CD1c-positive myeloid dendritic cell (primary cell): ENCODE results near the gene BNIPL.
A peak's percentile ranks its signal among the peaks of the same experiment; 100 is the strongest.

ENCODE experiments used
- DNase-seq: peaks from one replicate; pipeline ENCODE4 v3.0.0-alpha.2; 2016; ENCODE audit errors: extremely low spot score

Gene BNIPL

DNA sequence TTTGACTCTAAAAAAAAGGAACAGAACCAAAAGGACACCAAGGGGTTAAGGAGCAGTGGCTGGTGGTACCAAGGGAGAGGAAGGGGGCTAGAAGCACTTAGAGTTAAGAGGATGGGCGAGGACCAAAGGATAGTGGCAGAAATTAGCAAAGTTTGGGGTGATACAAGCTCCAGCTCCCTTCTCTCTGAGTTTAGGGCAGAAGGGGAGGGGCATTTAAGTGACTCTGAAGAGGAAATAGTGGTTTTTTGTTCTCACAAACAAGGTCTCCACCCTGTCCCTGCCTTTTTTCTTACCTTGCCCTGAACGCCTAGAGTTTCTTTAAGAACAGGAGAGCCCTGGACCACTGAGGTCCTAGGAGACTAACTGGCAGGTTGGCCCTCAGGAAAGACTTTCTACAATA, 19.8 kb downstream of the BNIPL start:
- peak; percentile 24 for DNase-seq

- DNase-seq: no peak
Observed at GRCh38 chr1:151058692-151059091, 22.3 kb downstream of the BNIPL start.

DNA sequence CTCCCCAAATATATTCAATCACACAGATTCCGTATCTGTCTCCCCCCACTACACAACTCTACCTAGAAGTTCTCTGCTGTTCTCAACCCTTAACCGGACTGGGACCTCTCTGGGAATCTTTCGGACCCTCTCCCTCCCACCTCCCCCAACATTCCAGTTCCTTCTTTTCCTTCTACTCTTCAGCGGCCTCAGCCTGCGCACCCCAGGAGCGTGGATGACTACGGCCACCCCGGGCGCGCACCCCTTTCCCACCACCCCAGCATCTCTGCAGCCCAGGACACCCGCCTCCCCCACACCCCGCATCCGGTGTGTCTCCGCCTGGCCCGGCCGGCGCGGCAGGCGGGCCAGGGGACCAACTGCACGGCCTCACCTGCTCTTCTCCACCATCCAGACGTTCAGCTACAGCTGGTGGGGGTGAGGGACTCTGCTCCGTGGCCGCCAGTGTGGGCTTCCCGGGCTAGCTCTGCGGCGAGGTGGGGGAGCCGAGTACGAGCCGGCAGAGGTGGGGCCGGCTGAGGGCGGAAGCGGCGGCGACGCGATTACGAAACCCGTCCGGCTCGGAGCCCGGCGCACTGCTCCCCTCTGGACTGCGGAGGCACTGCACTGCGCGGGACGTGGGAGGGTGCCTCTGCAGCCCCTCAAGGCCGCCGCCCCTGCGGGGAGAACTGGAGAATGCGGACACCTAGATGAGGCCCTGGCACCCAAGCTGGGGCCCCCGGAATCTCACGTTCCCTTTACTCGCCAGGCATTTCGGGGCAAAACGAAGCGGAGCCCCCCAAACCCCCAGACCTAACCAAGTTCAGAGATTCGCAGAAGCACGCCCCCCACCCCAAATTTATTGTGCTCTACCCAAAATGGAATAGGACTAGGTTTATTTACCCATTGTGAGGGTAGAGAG, 23.0 kb downstream of the BNIPL start, which contains the start of gene CDC42SE1:
TSS of gene CDC42SE1 (minus strand) at position 514 of the 898 bp plus-strand sequence. CDS start 3,892 bp downstream, outside the sequence.
- peak; percentile 90 for DNase-seq

DNA sequence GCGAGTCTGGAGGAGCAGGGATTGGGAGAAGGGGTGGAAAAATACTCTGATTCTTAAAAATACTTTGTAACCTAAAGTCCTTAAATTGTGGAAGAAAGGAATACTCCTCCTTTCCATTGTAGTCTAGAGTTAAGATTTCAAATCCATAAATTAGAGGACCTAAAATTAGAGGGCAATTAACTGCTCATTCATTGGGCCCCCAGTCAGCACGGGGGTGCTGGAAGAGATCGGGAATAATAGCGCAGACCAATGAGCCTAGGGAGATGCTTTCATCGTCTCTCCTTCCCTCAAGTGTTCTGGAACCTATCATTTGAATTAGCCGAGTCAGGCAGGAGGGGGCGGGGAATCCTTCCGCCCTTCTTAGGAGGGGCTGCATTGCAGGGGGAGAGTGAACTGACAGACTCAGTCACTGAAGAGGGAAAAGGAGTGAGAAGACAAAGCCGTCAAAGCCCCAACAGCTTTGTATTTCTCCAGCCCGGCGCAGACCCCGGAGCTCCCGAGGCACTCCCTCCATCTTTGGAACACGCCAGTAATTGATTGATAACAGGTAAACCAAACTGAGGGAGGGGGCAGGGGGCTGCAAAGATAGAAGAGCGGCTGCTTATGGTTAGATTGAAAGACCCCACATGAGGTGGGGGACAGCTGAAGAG, 23.7 kb downstream of the BNIPL start, which contains the start of gene MLLT11:
TSS of gene MLLT11 (plus strand) at position 391 of the 650 bp plus-strand sequence. CDS start 6,828 bp downstream, outside the sequence.
- DNase-seq: no peak

- no peak for DNase-seq
Observed at GRCh38 chr1:151060657-151061421, 24.5 kb downstream of the BNIPL start.

DNA sequence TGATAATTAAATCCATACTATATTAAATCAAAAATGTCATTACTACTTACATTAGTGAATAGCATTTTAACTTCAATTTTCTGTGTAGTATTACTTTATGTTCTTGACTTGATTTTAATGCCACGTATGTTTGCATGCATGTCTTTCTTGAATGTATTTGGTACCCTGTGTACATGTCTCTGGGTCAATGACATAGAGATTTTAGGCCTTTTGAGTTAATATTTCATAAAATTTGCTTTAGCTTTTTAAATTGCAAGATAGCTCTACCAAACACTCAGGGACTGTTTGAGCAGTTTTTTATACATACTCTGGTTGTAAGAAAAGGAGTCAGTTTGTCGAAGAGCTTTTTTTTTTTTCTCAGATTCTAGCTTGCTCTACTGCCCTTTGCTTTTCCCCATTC, 25.3 kb downstream of the BNIPL start:
- DNase-seq: no peak

DNA sequence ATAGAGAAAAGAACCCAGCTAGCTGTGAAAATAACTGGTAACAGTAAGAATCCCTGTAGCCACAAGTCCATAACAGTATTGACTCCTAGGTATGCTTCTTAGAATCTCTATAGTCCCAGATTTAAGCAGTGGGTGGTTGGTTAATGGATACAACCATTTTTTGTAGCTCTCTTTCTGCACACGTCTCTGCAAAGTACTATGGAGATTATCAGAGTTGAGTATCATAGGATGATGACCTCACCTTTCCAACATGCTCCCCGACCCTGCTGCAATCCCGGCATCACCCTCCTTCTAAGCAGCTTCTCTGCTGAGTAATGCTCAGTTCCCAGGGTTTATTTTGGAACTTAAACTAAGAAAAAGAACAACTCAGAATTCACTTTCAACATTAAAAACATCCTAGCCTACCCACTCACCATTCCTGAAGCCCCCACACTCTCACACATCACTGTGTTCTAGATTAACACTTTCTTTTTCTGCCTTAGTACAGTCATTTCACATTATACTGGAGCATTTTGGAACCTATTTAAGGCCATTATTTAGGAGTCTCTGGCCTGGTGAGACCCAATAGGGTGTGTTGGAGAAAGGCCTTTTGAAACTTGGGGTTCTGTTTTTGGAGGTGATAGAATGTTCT, 26.5 kb downstream of the BNIPL start:
- DNase-seq: no peak

DNA sequence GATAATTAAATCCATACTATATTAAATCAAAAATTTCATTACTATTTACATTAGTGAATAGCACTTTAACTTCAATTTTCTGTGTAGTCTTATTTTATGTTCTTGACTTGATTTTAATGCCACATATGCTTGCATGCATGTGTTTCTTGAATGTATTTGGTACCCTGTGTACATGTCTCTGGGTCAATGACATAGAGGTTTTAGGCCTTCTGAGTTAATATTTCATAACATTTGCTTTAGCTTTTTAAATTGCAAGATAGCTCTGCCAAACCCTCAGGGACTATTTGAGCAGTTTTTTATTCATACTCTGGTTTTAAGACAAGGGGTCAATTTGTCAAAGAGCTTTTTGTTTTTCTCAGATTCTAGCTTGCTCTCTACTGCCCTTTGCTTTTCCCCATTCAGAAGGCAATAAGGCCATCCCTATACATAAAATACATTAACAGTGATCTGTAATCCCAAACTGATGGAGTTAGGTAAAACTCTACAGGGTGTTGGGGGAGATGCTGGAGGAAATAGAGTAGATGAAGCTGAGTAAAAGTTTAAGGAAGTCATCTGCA, 28.8 kb downstream of the BNIPL start:
- DNase-seq: no peak

GRCh38 chr1:151067185-151067584, 30.8 kb downstream of the BNIPL start:
- DNase-seq: no peak

GRCh38 chr1:151069103-151069486, 32.7 kb downstream of the BNIPL start:
- DNase-seq: no peak

GRCh38 chr1:151070474-151071276, 34.3 kb downstream of the BNIPL start, which contains the start of gene GABPB2:
GABPB2 (plus strand) TSS chr1:151070761; CDS start chr1:151088190, 17,429 bp downstream.
- peak; percentile 87 for DNase-seq

GRCh38 chr1:151072224-151072623, 35.8 kb downstream of the BNIPL start:
- no peak for DNase-seq

GRCh38 chr1:151085953-151086559, 49.7 kb downstream of the BNIPL start:
- no peak for DNase-seq
